Ecto neural progenitor cell (in vitro differentiated cells): ENCODE data around the gene CBR3.

Experiments used
- DNase-seq: peaks from one replicate; pipeline ENCODE4 v3.0.0-alpha.2; 2018; ENCODE audit warnings: low spot score

Gene CBR3

DNA sequence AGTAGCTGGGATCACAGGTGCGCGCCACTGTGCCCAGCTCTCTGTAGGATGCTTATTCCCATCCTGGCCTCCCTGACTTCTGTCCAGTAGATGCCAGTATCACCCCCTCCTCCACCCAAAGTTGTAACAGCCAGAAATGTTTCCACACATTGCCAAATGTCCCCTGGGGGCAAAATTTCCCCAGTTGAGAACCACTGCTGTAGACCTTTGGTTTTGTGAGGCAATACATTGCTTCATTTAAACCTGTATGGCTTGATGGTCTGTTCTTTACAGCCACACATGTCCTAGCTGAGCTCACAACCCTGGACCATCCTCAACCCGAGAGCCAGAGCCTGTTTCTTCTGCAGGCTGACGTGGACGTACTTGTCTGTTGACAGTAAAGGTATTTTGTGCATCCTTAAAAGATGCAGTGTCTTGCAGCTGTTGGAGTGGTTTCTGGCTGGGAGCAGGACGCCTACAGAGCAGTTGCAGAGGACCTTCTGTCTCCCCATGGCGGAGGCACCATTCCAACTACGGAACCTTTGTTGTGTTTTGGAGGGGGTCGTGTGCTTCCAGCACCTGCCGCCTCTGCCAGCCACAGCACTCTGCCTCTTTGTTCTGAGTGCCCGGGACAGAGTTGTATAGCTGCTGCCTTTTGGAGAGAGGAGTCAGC is 48.4 kb downstream of the CBR3 start:
- no peak for DNase-seq

DNA sequence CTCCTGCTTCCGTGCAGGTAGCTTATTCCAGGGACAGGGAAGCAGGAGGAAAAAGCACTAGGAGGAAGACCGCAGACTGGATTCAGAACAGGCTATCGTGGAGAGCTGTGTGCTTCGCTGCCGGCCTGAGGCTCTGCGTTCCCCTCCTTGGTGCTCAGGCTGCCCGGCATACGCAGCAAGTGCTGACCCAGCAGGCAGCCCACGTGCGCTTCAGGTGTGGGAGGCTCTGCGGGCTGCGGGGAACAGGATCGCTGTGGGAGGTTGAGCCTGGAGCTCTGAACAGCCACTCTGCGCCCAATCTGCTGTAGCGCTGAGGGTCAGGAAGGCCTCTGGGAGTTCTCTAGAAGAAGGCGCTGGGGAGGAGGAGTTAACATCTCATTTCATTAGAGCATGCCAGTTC is 49.7 kb downstream of the CBR3 start:
- DNase-seq, result no peak

DNA sequence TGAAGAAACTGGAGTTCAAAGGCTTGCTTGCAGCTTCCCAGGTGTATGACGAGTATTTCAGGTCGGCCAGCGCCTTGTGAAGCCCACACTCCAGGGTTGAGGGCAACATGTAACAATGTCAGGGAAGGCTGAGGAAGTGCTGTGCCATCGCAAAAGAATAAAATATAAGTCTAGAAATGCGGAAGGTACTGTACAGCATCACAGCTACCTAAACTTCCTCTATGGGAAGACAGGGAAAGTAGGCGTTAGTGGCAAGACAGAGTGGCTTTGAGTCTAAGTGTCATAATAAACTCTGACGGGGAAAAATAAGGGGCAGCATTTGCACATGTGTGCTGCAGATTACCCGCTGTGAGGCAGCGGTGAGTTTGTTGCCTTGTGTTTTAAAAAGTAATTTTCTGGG is 50.6 kb downstream of the CBR3 start:
- DNase-seq, result no peak

DNA sequence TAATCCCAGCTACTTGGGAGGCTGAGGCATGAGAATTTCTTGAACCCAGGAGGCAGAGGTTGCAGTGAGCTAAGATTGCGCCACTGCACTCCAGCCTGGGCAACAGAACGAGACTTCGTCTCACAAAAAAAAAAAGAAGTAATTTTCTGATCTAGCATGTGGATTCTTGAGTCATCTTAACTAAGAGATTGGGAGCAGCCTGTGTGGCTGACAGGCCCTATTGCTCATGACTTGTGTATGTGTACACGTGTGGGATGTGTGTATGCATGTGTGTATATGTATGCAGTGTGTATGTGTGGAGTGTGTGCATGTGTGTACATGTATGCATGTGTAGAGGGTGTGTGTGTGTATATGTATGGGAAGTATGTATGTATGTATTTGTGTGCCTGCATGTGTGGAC is 51.2 kb downstream of the CBR3 start:
- no peak for DNase-seq

DNA sequence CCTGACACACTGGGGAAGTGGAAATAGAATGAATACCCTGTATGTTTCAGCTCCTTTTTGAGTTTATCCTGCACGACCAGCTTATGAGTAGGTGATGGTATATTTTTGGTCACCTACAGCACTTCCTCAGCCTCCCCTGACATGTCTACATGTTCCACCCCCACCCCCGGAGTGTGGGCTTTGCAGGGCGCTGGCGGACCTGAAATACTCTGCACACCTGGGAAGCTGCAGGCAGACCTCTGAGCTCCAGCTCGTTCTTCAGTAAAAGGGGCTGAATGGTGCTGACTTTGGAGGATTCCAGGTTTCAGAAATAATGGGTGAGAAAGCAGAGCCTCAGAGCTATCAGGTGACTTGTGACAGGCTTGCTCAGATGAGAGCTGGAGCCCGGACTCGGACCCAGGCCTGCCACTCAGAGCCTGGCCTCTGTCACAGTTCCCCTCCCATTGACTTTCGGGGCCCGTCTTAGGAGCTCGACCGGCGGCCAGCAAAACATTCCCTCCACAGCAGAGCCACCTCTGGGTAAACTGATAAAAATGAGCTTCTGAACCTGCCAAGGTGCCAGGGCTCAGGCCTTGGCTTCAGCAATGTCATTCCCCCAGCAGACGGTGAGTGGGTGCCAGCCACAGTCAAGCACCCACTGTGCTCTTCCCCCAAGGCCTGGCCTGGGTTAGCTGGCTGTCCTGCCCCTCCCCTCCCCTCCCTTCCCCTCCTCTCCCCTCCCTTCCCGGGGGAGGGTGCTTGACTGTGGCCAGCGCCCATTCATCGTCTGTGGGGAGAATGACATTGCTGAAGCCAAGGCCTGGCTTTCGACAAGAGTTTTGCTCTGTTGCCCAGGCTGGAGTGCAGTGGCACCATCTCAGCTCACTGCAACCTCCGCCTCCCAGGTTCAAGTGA is 51.9 kb downstream of the CBR3 start:
- DNase-seq, result no peak

DNA sequence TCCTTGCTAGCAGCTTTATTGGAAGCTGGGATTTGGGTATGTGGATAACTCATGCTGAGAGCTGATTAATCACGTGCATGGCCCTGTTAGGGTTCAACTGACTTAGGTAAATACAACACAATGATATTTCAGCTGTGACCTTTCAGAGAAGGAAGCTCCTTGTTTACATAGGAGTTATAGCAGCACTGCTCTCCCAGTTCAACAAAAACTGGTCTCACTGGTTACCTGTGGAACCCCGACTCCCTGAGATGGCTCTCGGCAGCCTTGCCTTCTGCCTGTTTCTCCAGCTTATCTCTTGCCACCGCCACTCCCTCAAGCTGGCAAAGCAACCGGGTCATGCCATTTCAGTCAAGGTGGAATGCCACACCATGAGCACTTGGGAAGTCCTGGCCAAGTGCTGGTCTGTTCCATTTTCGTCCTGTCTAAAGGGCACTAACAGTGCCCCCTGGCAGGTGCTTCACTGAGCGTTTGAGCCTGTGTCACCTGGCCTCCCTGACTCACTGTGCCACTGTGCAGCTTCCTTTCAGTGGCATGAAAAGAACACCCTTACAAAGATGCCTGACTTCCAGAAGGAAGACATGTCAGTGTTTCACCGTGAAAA is 53.3 kb downstream of the CBR3 start:
- DNase-seq, result no peak

DNA sequence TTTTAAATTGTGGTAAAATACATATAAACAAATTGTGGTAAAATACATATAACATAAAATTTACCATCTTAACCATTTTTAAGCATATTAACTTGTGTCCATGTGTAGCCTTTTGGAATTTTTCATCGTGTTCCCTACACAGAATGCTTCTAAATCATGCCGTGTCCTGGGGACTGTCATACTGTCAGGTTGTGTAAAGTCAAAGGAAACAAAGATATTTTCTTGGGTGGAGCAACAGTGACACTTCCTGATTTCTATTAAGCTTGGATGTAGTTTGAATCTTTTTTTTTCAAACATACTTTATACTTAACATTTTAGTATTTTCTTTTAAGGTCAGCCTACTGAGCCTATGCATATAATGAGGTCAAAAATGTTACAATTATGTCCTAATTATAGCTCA is 54.1 kb downstream of the CBR3 start:
- no peak for DNase-seq

DNA sequence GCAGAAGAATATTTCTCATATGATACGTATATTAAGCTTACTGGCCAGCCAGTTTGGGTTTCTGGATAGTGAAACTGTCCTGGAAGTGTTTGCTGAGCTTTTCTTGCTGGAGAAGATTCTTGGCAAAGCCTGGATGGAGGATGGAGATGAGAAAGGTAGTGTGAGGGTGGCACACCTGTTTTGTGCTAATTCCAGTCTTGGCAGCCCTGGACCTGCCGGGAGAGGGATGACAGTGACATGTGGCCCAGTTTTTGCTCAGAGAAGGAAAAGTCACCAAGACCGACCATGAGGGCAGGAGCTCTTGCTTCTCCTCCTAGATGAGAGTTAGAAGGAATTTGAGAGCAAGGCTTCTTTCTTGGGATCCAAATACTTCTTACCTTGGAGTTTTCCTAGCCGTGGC is 55.9 kb downstream of the CBR3 start:
- DNase-seq, result no peak

DNA sequence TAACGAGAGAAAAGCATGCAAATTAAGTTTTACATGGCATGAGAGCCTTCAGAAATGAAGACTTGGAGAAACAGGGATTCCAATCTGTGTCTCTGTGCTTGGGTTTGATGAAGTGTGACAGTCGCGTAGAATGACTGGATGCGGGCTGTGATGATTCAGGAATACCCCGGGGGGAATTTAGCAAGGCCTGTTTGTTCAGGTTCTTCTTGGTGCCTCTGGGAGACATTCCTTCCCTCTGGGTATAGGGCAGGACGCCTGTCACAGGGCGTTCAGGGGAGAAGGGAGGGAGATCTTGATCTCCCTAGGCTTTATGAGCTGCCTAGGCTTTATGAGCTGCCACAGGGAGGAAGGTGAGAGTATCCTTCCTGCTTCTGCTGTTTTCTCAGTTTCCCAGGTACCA is 58.3 kb downstream of the CBR3 start:
- DNase-seq, result no peak

DNA sequence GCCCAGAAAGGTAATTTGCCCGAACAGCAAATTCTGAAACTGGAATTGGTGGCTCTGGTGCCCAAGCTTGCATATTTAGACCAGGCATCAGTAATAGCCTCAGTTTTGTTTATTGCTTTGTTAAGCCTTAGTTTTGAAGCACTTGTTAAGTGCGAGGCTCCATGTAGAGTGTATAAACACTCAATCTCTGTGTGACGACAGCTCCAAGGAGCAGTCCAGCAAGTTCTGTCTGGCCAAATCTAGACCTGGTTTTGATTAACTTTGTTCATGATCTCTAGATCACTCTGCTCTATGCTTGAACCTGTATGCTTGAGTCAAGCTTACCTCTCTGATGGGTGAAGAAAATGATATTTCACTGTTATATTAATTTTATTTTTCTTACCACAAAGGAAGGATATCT is 59.1 kb downstream of the CBR3 start:
- no peak for DNase-seq

DNA sequence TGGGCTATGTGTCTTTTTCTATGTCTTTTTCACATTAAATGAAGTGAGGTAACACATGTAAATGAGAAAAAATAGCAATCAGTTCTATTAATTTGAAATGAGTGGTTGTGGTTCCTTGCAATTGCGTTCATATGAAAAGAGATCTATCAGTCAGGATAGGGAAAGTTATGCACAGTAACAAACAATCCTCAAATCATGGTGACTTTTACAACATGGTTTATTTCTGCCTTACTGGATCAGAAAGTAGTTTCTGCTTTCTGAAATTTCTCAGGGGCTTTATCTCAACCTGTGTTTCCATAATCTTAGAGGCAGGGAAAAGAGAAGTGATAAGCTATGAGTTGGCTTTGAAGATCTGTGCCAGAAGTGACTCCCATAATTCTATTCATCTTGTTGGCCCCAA is 60.7 kb downstream of the CBR3 start:
- no peak for DNase-seq
